Trophoblast cell (in vitro differentiated cells and primary cell): ENCODE results near the gene CEP250.

Source experiments
- DNase-seq, 2 donors: peaks; one replicate each; pipeline ENCODE4 v3.0.0-alpha.2; 2016
- H2AFZ ChIP-seq: 2 replicates; pipeline ENCODE4 v1.6.1; 2013; ENCODE audit warnings: low read length, moderate library complexity, mild to moderate bottlenecking; ENCODE audit not compliant: insufficient read depth, poor library complexity
- H2AK5ac ChIP-seq: 2 replicates; pipeline ENCODE4 v1.6.1; 2013; ENCODE audit warnings: mild to moderate bottlenecking, low read length
- H2BK120ac ChIP-seq: 2 replicates; pipeline ENCODE4 v1.6.1; 2013; ENCODE audit warnings: low read length, mild to moderate bottlenecking, moderate library complexity; ENCODE audit not compliant: insufficient read depth, poor library complexity
- H2BK12ac ChIP-seq: 2 replicates; pipeline ENCODE4 v1.6.1; 2013; ENCODE audit warnings: mild to moderate bottlenecking, low read length, moderate library complexity
- H2BK5ac ChIP-seq: 2 replicates; pipeline ENCODE4 v1.6.1; 2013; ENCODE audit warnings: low read length, low read depth, moderate library complexity, mild to moderate bottlenecking; ENCODE audit not compliant: poor library complexity
- H3K14ac ChIP-seq: 2 replicates; pipeline ENCODE4 v1.6.1; 2013; ENCODE audit warnings: mild to moderate bottlenecking, low read length
- H3K18ac ChIP-seq: 2 replicates; pipeline ENCODE4 v1.6.1; 2013; ENCODE audit warnings: mild to moderate bottlenecking, low read length
- H3K23ac ChIP-seq: 2 replicates; pipeline ENCODE4 v1.6.1; 2013; ENCODE audit warnings: low read length
- H3K27ac ChIP-seq: 2 replicates; pipeline ENCODE4 v1.5.1; 2013; ENCODE audit warnings: low read depth, mild to moderate bottlenecking, inconsistent platforms, low read length, moderate library complexity
- H3K27me3 ChIP-seq: 2 replicates; pipeline ENCODE4 v1.6.1; 2013; ENCODE audit warnings: inconsistent platforms, mild to moderate bottlenecking, low read length, moderate library complexity; ENCODE audit not compliant: insufficient read depth
- H3K36me3 ChIP-seq, 2 experiments: 1 replicate in 1 of 2; 2 replicates in 1 of 2; pipeline ENCODE4 v1.6.1; 2013; ENCODE audit warnings: low read length in 2 of 2, mild to moderate bottlenecking in 2 of 2, moderate library complexity in 1 of 2; ENCODE audit not compliant: insufficient read depth in 2 of 2, control insufficient read depth in 1 of 2
- H3K4ac ChIP-seq: 2 replicates; pipeline ENCODE4 v1.6.1; 2013; ENCODE audit warnings: low read depth, mild to moderate bottlenecking, low read length, moderate library complexity
- H3K4me1 ChIP-seq, 2 experiments: 1 replicate in 1 of 2; 2 replicates in 1 of 2; pipeline ENCODE4 v1.6.1; 2013; ENCODE audit warnings: low read length in 2 of 2, mild to moderate bottlenecking in 2 of 2, moderate library complexity in 1 of 2; ENCODE audit not compliant: insufficient read depth in 2 of 2, control insufficient read depth in 1 of 2
- H3K4me2 ChIP-seq: 2 replicates; pipeline ENCODE4 v1.6.1; 2013; ENCODE audit warnings: inconsistent platforms, mild to moderate bottlenecking, low read length, moderate library complexity
- H3K4me3 ChIP-seq: 2 replicates; pipeline ENCODE4 v1.5.1; 2013; ENCODE audit warnings: mild to moderate bottlenecking, low read depth, low read length, inconsistent platforms
- H3K79me1 ChIP-seq: one replicate; pipeline ENCODE4 v1.6.1; 2013; ENCODE audit warnings: low read length
- H3K79me2 ChIP-seq: 2 replicates; pipeline ENCODE4 v1.6.1; 2013; ENCODE audit warnings: low read length, mild to moderate bottlenecking; ENCODE audit not compliant: control insufficient read depth, insufficient read depth, poor library complexity
- H3K9ac ChIP-seq: 2 replicates; pipeline ENCODE4 v1.6.1; 2013; ENCODE audit warnings: mild to moderate bottlenecking, low read length
- H3K9me3 ChIP-seq: 2 replicates; pipeline ENCODE4 v1.6.1; 2013; ENCODE audit warnings: low read depth, mild to moderate bottlenecking, control low read depth, inconsistent platforms, low read length; ENCODE audit not compliant: insufficient read depth
- H4K12ac ChIP-seq: 2 replicates; pipeline ENCODE4 v1.6.1; 2013; ENCODE audit warnings: low read depth, mild to moderate bottlenecking, low read length, moderate library complexity
- H4K8ac ChIP-seq: 2 replicates; pipeline ENCODE4 v1.6.1; 2013; ENCODE audit warnings: low read depth, mild to moderate bottlenecking, low read length, moderate library complexity
- H4K91ac ChIP-seq: one replicate; pipeline ENCODE4 v1.6.1; 2013; ENCODE audit warnings: low read depth, mild to moderate bottlenecking, low read length, moderate library complexity
- WGBS: extraction: QIAGEN DNeasy Blood & Tissue Kit; methylation state at CpG from one replicate; pipeline ENCODE4 v1.1.7; 2013; ENCODE audit warnings: missing lambda C conversion rate; ENCODE audit not compliant: insufficient read length, insufficient coverage; ENCODE audit errors: extremely low coverage; 5-methylcytosine and 5-hydroxymethylcytosine counted together

Gene CEP250

DNA sequence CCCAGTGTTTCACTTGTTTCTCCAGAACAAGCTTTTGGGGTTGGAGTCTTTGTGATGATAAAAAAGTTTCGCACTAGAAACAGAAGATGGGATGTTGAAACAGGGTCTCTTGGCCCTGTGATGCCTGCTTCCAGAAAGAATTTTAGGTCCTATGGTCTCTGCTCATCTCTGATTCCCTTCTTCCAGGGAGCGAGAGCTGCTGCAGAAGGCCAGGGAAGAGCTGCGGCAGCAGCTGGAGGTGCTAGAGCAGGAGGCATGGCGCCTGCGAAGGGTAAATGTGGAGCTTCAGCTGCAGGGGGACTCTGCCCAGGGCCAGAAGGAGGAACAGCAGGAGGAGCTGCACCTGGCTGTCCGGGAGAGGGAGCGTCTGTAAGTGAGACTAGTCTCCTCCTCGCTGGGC, 18.3 kb downstream of the CEP250 start:
- Histone ChIP-seq H2BK5ac (no peak overlapping the region), H3K79me2 (no peaks in the 10 kb centered on the region), H3K4me2 (no peak overlapping the region), H3K36me3 (peaks cover 21 to 37% of the 10 kb centered on the region in 2 experiments), H3K9me3 (no peaks in the 10 kb centered on the region), H4K8ac (no peak overlapping the region), H3K27me3 (no peaks in the 10 kb centered on the region), H3K18ac (no peak overlapping the region), H3K9ac (no peak overlapping the region), H4K91ac (no peak overlapping the region), H2AFZ (no peak overlapping the region), H4K12ac (no peak overlapping the region), H3K79me1 (no peaks in the 10 kb centered on the region), H2AK5ac (no peak overlapping the region), H2BK12ac (no peak overlapping the region), H3K4me1 (peaks cover 1% of the 10 kb centered on the region in 2 experiments), H3K14ac (no peak overlapping the region), H2BK120ac (no peak overlapping the region), H3K27ac (no peak overlapping the region), H3K4ac (no peak overlapping the region), H3K23ac (no peak overlapping the region), H3K4me3 (no peak overlapping the region)
- no peak for DNase-seq
- WGBS: no CpG with 5 or more reads among the region's 8 CpGs

DNA sequence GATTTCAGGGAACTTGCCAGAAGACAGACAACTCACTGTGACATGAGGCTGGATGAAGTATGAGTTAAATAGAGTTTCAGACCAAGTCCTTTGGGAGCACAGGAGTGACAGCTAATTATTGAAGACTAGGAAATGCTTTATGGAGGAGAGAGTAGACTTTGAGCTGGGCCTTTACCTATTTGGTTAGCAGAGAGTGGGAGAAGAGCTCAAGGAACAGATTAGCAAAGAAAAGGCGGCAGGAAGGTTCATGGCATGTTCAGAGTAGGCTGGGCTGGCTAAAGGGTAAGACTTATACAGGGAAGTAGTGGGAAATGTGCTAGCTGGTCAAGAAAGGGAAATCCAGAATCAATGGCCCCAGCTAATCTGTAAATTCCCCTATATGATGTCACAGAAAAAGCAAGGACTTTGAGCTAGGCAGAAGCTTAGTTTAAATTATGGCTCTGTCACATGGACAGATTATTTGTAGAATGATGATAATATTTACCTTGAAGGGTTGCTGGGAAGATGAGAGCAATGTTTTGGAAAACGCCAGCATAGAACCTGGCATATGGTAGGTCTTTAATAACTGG, 19.0 kb downstream of the CEP250 start:
- Histone ChIP-seq H3K18ac (no peak overlapping the region), H4K12ac (no peak overlapping the region)

DNA sequence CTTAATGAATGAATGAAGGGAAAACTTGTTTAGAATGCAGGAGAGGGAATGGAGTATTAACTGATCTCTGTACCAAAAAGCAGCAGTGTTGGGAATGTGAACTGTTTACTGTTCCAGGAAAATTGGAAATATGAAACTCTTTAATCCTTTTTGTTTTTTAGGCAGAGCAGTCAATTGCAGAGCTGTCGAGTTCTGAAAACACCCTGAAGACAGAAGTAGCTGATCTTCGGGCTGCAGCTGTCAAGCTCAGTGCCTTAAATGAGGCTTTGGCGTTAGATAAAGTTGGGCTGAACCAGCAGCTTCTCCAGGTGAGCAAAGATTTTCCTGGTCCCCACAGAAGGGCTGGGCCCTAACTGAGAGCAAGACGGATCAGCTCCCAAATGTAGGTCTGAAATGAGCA, 20.9 kb downstream of the CEP250 start:
- H3K4me1 ChIP-seq: no peaks in the 10 kb centered on the region
- no peak overlapping the region for H2BK12ac ChIP-seq
- peaks cover 29 to 51% of the 10 kb centered on the region in 2 experiments for H3K36me3 ChIP-seq

More for the DNA sequence above, 19.0 kb downstream of the CEP250 start:
- H3K4me2 ChIP-seq: no peak overlapping the region
- H2BK12ac ChIP-seq: no peak overlapping the region
- peaks cover 3% of the 10 kb centered on the region for H3K9me3 ChIP-seq
- no peak overlapping the region for H3K9ac ChIP-seq
- no peaks in the 10 kb centered on the region for H3K4me1 ChIP-seq
- no peak overlapping the region for H3K4ac ChIP-seq
- H4K8ac ChIP-seq: no peak overlapping the region
- no peak for DNase-seq
- H2BK5ac ChIP-seq: no peak overlapping the region
- H3K79me1 ChIP-seq: no peaks in the 10 kb centered on the region
- H3K36me3 ChIP-seq: peaks cover 25 to 44% of the 10 kb centered on the region in 2 experiments
- H2AK5ac ChIP-seq: no peak overlapping the region
- H3K14ac ChIP-seq: no peak overlapping the region
- H2BK120ac ChIP-seq: no peak overlapping the region
- no CpG with 5 or more reads among the region's 2 CpGs for WGBS
- no peak overlapping the region for H2AFZ ChIP-seq
- H3K79me2 ChIP-seq: no peaks in the 10 kb centered on the region
- H3K4me3 ChIP-seq: no peak overlapping the region
- no peak overlapping the region for H4K91ac ChIP-seq
- H3K27ac ChIP-seq: no peak overlapping the region
- H3K23ac ChIP-seq: no peak overlapping the region
- no peaks in the 10 kb centered on the region for H3K27me3 ChIP-seq

DNA sequence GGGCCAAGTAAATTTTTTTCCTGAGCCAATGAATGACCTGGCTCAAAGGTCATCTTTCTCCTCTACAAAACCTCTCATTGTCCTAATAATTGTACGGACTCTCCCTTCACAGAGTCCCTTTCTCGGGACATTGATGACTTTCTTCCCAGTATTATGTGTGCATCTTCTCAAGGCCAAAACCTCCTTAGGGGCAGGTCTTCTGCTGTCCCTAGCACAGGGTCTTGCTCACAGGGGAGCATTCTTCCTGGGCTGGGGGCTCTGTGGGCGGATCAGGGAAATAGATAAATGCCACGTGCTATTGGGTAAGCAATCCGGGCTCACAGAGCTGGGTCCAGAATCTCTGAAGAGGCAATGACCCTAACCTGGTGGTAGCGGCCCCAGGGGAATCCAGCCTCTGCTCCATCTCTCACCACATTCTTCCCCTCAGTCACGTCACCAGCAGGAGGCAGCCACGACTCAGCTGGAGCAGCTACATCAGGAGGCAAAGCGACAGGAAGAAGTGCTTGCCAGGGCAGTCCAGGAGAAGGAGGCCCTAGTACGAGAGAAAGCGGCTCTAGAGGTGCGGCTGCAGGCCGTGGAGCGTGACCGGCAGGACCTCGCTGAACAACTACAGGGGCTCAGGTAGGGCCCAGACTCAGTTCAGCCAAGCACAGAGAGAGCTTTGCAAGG, 23.5 kb downstream of the CEP250 start:
- H3K9ac ChIP-seq: no peak overlapping the region
- no peak overlapping the region for H3K23ac ChIP-seq
- no peak overlapping the region for H3K4me2 ChIP-seq
- WGBS: no CpG with 5 or more reads among the region's 16 CpGs
- no peak overlapping the region for H3K27ac ChIP-seq
- H3K9me3 ChIP-seq: peaks cover 8% of the 10 kb centered on the region
- H2AK5ac ChIP-seq: no peak overlapping the region
- no peaks in the 10 kb centered on the region for H3K27me3 ChIP-seq
- H2BK5ac ChIP-seq: no peak overlapping the region
- H3K4me3 ChIP-seq: no peak overlapping the region
- no peak overlapping the region for H4K91ac ChIP-seq
- H3K79me2 ChIP-seq: no peaks in the 10 kb centered on the region
- no peak overlapping the region for H4K8ac ChIP-seq
- no peak overlapping the region for H3K14ac ChIP-seq
- peak; percentile 23 to 36 for DNase-seq
- no peak overlapping the region for H2BK12ac ChIP-seq
- H3K79me1 ChIP-seq: no peaks in the 10 kb centered on the region
- H4K12ac ChIP-seq: no peak overlapping the region
- no peak overlapping the region for H3K18ac ChIP-seq
- no peak overlapping the region for H3K4ac ChIP-seq
- no peak overlapping the region for H2BK120ac ChIP-seq
- peaks cover 24 to 35% of the 10 kb centered on the region in 2 experiments for H3K36me3 ChIP-seq
- H3K4me1 ChIP-seq: no peaks in the 10 kb centered on the region
- H2AFZ ChIP-seq: no peak overlapping the region

More for the DNA sequence above, 20.9 kb downstream of the CEP250 start:
- Histone ChIP-seq H3K27ac (no peak overlapping the region), H2BK120ac (no peak overlapping the region), H3K9me3 (peaks cover 5% of the 10 kb centered on the region), H3K14ac (no peak overlapping the region), H3K4me3 (no peak overlapping the region), H3K9ac (no peak overlapping the region), H4K91ac (no peak overlapping the region), H3K4me2 (no peak overlapping the region), H3K27me3 (no peaks in the 10 kb centered on the region), H2AFZ (no peak overlapping the region), H3K79me2 (no peaks in the 10 kb centered on the region), H4K8ac (no peak overlapping the region), H3K79me1 (no peaks in the 10 kb centered on the region), H2BK5ac (no peak overlapping the region), H4K12ac (no peak overlapping the region), H2AK5ac (no peak overlapping the region), H3K4ac (no peak overlapping the region), H3K23ac (no peak overlapping the region), H3K18ac (no peak overlapping the region)
- DNase-seq: no peak
- no CpG with 5 or more reads among the region's 4 CpGs for WGBS
